ENCODE results near the gene SLC6A13.

- TF ChIP-seq CTCF (IDR thresholded peaks at IDR 0.05) = no peak
- no peak for TF ChIP-seq POLR2A (IDR thresholded peaks at IDR 0.05; ENCODE audit: low read depth)
- TF ChIP-seq EP300 (IDR thresholded peaks at IDR 0.05) = no peak
- TF ChIP-seq POLR2AphosphoS5 (IDR thresholded peaks at IDR 0.05) = no peak
Measured at GRCh38 chr12:215116-215515, 47.5 kb downstream of the SLC6A13 start.
